Fibroblast of lung (primary cell): Measurements from ENCODE around the gene LRRC66.

Experiments used
- CTCF ChIP-seq, 2 donors: IDR thresholded peaks in 1 of 2; conservative IDR thresholded peaks in 1 of 2; 1 replicate in 1 of 2; 2 replicates in 1 of 2; pipeline ENCODE4 v1.5.1; 2011 to 2012; ENCODE audit warnings: low read length in 2 of 2, control low read depth in 1 of 2, inconsistent platforms in 1 of 2, low read depth in 1 of 2, mild to moderate bottlenecking in 1 of 2
- EZH2 ChIP-seq: IDR thresholded peaks from 2 replicates; pipeline ENCODE4 v1.5.1; 2012; ENCODE audit warnings: low read length, control low read depth, mild to moderate bottlenecking; ENCODE audit errors: missing control alignments

DNA sequence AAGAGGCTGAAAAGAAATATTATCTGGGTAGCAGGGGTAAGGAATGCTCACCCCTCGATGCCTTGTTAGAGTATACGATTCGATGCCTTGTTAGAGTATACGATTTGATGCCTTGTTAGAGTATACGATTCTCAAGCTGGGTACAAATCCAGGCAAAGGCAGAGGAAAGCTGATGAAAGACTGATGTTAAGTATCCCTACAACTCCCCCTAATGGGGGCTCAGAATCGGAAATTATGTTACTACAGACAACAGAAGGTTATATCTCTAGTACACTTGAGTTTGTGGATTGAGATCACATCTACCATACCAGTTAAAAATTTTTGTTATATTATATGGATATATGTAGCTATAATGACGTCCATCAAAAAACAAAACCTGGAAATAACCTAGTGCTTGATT is 4.8 kb downstream of the LRRC66 start:
- TF ChIP-seq EZH2 = no peak
- TF ChIP-seq CTCF (conservative IDR thresholded peaks at IDR 0.05 in 1 of 2, IDR thresholded peaks at IDR 0.05 in 1 of 2; ENCODE audit: low read depth in 1 of 2, low read length in 2 of 2) = peak in 1 of 2 donors; percentile 10
